Activated CD4-positive, alpha-beta T cell treated with anti-CD3 and anti-CD28 coated beads, Interleukin-2, amount 50 U/mL, for 24 hours (primary cell): ENCODE data around the gene NT5C1B.

ENCODE experiments used
- DNase-seq, 2 donors: peaks; one replicate each; pipeline ENCODE4 v3.0.0-alpha.2; 2020; ENCODE audit warnings: low read depth in 1 of 2, low spot score in 1 of 2

NT5C1B gene

DNA sequence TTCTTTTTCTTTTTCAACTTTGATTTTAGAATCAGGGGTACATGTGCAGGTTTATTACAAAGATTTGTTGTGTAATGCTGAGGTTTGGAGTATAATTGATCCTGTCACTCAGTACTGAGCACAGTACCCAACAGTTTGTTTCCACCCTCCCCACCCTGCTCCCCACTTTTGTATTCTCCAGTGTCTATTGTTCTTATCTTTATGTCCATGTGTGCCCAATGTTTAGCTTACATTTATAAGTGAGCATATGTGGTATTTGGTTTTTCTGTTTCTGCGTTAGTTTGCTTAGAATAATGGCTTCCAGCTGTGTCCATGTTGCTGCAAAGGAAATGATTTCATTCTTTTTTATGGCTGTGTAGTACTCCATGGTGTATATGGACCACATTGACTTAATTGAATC is 72.0 kb downstream of the NT5C1B start:
- no peak for DNase-seq

- DNase-seq = no peak
These were observed 73.3 kb downstream of the NT5C1B start for GRCh38 chr2:18516112-18516511.

GRCh38 chr2:18514526-18515461 is 74.6 kb downstream of the NT5C1B start:
- no peak for DNase-seq
